ENCODE results near the gene FAM135A.
A peak's percentile ranks its signal among the peaks of the same experiment; 100 is the strongest.

FAM135A gene

DNA sequence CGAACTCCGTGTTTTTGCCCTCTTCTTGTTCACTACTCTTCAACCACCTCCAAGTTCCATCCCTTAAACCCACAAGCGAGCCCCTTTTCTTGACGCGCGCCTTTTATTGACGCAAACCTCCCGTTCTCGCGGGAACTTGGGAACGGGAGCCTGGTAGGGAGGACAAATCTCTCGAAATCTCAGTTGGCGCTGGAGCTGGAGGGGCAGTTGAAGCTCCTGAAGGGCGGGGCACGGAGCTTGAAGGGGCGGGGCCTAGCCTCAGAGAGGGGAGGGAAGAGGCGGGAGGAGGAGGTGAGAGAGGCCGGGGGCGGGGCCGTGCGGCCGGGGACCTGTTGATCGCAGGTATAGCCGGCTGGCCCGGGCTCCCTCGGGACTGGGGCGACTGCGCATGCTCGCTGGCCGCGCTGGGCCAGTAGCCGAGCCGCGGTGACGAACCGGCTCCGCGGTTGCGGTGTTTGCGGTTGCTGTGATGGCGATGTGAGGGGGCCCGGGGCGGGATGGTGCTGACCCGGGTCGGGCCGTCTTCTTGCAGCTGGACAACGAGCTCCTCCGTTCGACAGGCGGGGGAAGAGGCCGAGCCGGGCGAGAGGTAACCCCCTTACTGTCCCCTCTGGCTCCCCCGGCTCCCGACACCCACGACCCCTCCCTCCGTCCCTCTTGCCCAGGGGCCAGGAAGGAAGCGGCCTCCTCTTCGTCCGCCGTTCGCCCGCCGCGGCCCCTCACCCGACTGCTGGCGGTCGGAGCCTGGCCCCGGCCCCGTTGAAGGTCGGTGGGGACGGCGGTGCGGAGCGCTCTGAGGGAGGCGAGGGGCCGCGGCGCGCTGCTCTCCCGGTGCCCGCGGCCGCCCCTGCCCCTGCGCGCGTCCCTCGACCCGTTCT is at the start of gene FAM135A:
TSS of gene FAM135A (plus strand) at position 395 of the 878 bp plus-strand sequence. CDS start 14,835 bp downstream, outside the sequence.
- DNase-seq (ENCODE audit: low read depth) = peak; percentile 97

DNA sequence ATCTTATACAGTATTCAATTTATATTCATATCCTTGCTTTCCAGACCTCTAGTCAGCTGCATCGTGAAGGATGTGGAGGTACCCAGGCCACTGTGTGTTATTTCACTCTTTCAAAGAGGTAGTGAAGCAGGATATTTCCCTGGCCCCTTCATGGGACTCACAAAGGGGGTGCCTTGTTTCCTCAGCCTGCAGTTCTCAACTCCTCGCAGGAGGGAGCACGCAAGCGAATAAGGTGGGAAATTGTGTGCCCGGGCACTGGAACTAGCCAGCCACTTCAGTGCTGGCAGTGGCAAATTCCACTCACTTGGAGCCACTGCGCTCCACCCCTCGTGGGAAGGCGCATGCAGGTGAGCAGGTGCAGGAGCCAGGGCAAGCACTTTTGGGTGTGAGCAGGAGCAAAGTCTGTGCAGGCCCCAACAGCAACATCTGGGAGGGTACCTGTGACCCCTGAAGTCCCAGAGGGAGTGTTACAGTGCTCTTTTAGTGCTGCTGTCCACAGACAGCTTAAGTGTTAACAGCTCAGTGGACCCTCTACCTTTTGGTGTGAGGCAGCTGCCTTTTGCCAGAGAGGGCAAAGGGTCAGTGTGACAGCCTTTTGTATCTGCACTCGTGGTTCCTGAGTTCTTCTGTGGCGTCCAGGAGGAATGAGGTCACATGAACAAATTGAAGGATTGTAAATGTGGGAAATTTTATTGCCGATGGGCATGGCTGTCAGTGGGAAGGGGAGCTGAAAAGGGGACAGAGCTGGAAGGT is 49.4 kb upstream of the FAM135A start:
- DNase-seq (ENCODE audit: low read depth) = no peak

DNA sequence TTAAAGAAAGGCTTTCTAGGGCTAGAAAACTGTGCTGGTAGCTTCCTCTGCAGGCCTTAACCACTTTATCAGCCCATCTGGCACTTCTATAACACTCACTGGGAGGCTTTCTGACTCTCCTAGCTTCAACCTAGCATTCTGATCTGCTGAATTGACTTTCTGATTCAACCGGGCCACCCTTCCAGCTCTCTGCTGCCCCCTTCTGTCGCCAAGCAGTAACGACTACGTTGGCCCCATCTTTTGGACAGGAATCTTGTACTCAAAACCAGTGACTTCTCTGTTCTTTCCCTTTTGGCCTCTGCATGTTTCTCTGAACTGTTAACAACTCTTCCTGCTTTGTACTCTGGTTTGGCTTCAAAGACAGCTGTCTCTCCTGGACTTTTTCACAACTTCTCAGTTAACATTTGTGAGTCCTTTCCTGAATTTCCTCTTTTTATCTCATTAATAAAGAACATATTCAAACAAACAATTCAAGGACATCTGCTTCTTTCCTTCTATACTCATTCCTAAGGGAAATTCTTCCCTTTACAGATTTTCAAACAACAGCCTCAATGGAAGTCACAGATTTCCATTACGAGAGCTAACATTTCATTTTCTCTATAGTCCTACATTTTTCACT is 43.9 kb upstream of the FAM135A start:
- peak; percentile 33 for DNase-seq (ENCODE audit: low read depth)

DNA sequence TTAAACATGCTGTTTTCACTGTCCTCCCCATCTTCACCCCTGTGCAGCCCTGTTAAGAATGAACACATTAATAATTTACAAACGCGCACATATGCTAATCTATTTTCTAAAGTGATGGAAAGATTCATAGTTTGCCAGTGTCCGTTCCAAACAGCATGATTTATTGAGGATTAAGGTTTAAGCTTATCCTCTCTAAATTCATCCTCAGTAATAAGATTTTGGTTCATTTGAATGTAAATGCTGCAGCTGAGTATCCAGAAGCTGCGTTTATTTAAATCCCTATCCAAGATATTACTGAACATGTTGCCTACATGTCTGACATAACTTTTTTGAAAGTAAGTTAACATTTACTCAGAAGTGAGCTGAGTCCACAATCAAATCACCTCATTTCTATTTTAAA is 42.8 kb upstream of the FAM135A start:
- DNase-seq (ENCODE audit: low read depth) = no peak

DNA sequence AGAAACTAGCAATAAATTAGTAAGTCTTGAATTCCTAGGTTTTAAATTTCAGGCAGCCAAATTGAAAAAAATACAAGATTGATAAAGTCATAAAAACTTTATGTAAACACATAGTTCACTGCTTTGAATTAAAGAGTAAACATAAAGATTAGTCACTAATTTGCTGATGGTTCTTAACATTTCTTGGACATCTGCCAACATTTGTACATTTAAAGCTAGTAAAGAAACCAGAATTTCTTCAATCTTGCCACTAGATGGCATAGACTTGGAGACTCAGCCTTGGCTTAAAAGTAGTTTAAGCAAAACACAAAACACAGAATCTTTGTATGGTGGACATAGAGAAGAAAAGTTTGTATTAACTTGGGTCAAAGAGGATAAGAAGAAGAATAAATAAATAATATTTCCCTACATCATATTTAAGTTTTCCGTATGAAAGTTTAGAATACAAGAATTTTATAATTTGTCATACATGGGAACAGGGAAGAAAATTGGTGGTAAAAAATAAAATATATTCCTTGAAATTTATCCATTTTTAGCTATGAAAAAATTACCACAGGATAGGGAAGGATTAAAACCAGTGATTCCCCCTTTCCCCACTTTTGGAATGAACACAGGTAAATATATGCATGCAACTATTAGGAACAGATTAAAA is 41.7 kb upstream of the FAM135A start:
- DNase-seq (ENCODE audit: low read depth) = peak; percentile 35

DNA sequence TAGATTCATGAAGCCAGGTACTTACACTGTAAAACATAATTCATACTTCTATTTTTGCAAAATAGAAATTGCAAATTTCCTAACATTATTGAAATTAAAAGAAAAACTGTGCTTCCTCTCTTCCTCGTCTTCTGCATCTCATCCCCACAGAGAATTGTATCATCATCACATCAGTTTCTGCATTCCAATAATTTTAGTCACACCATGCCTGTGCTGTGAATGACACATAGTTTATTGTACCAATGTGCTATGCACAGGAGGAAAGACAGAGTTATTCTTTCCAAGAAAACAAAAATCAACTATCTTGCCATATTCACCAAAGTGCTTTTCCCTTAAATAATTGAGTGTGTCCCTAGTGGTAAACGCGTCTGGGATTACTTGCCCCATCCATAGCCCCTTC is 38.1 kb upstream of the FAM135A start:
- DNase-seq (ENCODE audit: low read depth) = no peak

DNA sequence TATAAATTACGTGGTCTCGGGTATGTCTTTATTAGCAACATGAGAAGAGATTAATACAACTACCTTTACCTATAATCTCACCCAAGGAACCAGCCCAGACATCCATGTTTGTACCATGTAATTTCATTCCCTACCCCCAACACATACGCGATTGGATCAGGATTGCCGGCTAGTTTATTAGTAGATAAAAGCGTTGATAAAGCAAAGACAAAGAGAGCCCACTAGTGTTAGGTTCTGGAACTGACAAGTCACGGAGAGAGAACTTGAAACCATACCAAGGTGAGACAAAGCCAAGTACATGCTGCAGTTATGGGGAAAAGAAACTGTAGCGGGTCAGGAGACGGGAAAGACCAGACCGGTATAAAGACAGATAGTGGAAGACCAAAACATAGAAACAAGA is 37.4 kb upstream of the FAM135A start:
- no peak for DNase-seq (ENCODE audit: low read depth)

DNA sequence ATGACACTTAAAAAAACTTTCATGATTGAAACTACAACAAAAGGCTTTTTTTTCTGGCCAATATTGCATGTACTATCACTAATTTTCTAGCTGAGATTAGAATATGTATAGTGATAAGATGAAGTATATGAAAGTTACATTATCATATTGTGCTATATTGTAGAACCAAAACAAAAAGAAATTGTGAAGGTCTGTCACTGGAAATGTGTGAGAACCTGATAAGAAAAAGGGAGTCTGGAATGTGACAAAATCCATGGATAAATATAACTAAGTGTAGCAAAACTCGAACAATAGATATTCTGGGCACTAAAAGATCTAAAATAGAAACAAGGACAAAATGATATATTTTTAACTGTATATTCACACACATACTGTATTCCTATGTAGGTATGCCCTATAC is 36.7 kb upstream of the FAM135A start:
- DNase-seq (ENCODE audit: low read depth) = no peak

DNA sequence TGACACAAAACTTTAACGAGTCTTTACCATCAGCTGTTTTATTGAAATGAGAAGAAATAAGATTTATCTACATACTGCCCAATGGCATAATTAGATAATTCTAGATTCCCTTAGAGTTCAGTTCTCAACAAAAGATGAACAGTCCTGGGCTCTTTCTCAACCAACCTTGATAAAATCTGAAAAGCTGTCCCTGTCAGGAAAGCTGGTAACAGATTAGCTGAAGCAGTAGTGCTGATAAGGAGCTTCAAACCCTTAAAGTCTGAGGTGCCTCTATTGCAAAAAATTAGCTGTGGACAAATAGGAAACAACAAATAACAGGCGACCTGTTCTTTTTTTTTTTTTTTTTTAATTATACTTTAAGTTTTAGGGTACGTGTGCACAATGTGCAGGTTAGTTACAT is 35.9 kb upstream of the FAM135A start:
- DNase-seq (ENCODE audit: low read depth) = no peak

DNA sequence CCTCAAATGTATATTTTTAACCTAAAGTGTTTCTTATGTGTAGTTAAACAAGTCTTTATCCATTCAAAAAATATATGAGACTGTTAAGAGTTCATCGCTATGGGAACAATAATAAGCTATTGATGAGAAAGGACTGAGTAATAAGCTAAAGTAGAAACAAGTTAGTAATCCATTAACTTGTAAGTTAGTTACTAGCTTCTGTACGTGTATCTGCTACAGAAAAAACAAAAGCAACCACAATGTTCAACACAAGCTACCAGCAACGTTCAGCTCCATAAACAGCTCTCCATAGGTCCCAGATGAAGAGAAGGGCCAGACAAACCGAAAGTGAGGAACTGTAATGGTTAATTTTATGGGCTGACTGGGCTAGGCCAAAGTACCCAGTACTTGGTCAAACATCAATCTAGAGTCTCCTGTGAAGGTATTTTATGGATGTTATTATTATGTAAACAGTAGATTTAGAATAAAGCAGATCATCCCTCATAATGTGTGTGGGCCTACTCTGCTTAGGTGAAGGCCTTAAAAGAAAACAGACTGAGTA is 33.8 kb upstream of the FAM135A start:
- no peak for DNase-seq (ENCODE audit: low read depth)

DNA sequence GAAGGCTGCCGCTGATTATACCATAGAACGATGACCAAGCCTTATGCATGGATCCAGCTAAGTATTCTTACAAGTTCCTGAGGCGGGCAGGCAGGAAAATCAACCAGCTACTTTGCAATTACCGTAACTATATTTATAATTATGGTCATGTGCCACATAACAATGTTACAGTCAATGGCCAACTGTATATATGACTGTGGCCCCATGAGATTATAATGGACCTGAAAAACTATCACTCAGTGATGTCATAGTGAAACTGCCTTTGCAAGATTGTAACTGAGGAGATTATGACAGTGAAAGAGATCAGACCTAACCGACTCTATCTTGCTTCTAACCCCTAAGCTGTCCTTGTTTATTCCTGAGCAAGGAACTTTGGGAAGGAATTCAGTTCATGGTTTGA is 33.1 kb upstream of the FAM135A start:
- no peak for DNase-seq (ENCODE audit: low read depth)

DNA sequence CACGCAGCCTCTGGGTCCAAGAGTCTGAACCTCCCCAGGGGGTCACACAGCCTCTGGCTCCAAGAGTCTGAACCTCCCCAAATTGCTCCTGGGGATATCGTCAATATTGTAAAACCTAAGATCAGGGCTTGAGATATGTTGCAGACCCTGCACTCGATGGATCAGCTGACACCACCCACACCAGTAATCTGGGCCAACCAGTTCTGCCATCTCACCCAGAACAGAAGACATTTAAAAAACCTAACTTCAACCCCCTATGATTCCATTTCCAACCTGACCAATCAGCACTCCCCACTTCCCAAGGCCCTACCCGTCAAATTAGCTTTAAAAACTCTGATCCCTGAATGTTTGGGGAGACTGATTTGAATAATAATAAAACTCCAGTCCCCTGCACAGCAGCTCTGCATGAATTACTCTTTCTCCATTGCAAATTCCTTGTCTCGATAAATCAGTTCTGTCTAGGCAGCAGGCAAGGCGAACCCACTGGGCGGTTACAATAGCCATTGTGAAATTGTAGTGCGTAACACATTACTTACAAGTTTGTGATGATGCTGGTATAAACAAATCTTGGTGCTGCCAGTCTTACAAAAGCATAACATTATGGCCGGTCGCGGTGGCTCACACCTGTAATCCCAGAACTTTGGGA is 32.4 kb upstream of the FAM135A start:
- no peak for DNase-seq (ENCODE audit: low read depth)

DNA sequence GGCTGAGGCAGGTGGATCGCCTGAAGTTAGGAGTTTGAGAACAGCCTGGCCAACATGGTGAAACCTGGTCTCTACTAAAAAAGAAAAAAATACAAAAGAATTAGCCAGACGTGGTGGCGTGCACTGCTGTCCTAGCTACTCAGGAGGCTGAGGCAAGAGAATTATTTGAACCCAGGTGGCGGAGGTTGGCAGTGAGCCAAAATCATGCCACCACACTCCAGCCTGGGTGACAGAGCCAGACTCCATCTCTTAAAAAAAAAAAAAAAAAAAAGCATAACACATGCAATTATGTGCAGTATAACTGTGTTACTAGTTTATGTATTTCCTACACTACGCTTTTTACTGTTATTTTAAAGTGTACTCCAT is 31.9 kb upstream of the FAM135A start:
- DNase-seq (ENCODE audit: low read depth) = no peak

DNA sequence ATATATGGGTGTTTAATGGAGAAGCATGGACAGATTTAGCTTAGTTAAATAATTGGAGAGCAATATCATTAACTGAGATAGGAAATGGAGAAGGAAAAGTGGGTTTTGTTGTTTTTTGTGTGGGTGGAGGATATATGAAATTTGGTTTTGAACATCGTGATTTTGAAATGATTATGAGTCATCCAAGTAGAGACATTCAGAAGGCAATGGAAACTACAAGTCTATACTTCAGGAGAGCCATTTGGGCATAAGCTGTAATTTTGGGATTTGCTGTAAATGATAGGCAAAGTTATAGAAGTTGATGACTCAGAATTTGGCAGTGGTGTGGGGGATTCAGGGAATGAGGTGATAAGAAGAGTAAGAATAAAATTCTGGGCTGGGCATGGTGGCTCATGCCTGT is 27.4 kb upstream of the FAM135A start:
- DNase-seq (ENCODE audit: low read depth) = no peak

DNA sequence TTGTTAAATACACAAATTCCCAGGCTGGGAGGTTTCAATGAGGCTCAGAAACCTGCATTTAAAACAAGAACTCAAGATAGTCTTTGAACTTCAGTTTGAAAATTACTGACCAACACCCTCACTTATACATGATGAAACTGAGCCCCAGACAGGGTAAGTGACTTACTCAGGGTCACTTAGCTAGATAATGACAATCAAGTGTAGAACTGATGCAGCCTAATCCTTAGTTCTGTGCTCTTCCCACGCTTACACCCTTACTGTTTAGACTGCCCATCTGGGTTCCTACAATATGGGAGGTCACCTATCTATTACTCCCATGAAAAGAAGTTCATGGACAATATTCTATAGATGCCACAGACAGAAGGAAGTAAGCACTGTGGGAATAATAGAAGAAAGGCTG is 24.5 kb upstream of the FAM135A start:
- no peak for DNase-seq (ENCODE audit: low read depth)

DNA sequence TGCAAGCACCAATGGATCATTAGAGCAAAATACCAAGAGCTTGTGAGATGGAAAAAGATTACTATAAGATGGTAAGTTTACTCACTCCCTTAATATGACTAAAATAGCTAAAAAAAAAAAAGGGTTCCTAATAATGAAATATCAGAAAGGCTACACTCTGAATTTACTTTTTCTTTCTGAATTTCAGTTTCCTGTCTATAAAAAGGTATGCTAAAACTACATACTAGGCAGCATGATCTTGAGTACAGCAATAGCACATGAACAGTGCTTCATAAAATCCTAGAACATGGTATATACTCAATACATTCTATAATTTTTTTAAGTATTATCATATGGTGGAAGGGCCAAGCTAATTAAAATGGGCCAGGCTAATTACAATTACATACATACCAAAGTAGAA is 24.0 kb upstream of the FAM135A start:
- no peak for DNase-seq (ENCODE audit: low read depth)

DNA sequence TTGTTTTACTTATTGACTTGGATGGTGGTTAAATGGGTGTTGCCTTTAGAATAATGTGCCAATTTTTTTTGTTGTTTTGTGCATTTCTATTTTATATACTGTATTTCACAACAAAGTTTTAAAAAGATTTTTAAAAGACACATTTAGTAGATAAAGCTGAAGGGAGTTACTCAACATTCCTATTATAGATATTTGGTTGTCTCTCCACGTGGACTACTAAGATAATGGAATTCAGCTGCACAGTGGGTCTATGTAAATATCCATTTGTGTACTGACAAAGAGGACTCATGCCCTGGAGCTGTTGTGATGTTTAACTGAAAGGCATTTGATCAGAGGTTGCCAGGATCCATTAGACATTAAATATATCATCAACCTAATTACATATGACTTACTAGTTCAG is 23.2 kb upstream of the FAM135A start:
- DNase-seq (ENCODE audit: low read depth) = no peak

DNA sequence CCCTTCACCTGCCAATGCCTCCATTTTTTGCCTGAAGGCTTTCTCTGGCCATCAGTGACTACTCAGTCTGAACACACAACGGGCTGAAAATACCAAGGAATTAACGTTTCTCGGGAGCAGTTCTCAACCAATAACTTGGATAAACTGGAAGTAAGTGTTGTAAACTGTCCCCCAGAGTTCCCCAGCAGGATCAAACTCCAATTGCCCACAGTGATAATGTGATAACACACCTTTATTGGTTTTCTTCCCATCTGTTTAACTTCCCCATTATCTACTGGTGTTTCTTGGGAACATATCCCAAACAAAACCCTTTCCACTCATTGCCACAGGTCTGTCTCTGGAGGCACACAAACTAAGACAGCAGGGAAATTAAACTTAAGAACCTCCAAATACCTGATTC is 21.8 kb upstream of the FAM135A start:
- DNase-seq (ENCODE audit: low read depth) = no peak

DNA sequence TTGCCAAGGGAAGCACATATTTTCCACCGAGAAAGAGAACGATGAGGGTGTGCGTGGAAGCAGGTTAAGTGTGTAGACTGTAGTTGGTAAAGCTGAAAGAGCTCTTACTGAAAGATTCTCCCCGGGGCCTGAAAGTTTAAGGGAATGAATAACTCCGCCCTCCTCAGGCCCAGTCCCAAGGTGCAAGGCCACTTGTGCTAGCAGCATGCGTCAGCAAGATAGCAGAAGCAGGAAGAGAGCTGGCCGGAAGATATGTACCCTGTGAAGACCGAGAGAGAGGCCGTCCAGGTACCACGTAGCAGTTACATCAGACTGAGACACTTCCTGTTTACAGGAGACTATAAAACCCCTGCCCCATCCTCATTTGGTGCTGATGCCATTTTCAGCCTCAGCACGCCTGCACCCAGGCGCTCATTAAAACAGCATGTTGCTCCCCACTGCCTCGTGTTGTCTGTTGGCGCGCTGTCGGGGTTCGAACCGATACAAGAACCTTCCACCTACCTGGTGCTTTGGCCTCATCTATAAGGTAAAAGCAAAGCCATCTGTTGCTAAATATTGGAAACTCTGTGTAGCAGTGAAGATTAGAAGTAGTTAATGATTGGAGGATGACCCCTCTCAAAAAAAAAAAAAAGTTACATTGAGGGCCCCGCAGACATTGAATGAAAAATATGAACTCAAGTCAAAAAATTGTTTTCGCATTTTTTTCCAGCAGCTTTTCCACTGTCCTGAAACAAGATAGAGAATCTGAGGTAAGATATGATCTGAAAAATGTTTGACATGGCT is 18.6 kb upstream of the FAM135A start:
- no peak for DNase-seq (ENCODE audit: low read depth)

DNA sequence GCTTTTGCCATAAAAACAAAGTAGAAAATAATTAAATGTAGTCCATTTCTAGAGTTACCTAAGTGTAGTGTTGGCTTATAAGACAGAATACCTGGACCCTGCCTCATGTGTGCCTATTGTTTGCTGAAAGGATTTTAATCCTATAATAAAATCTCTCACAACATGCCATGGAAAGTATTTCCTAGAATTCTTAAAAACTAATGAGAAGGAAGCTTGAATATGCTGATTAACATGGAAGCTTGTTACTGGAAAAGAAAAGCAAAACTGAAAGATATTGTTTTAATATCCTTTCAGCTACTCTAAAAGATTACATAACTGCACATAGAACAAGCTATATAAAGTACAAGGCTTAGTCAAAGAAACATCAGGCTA is 18.0 kb upstream of the FAM135A start:
- no peak for DNase-seq (ENCODE audit: low read depth)

DNA sequence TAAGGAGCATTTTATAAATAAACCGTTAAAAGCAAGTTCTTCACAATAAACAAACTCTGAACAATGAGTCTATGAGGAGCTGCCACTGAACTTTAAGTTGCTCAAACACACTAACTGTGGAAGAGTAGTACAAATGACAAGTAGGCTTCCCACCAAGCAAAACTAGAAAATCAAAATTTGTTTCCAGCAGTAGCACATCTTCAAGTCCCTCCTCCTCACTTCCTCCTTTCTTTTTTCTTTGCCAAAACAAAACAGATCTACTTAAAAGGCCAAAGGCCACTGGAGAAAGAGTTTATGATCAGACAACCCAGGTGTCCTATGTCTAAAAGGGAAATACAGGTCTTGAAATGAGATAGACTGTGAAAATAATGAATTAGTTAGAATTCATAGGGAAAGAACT is 17.1 kb upstream of the FAM135A start:
- DNase-seq (ENCODE audit: low read depth) = no peak

Data from stromal cell of bone marrow (primary cell).